ENCODE data around the gene PCDH1.
"Not testable (repeated sequence)": the region's sequence is repeated elsewhere in the genome, so short reads cannot be mapped to it uniquely, and the experiment has no call there.

PCDH1 gene

GRCh38 chr5:141832131-141832530, 46.1 kb downstream of the PCDH1 start:
- DNase-seq (ENCODE audit: low read depth), result no peak

GRCh38 chr5:141828162-141828561, 50.0 kb downstream of the PCDH1 start:
- no peak for DNase-seq (ENCODE audit: low read depth)

- DNase-seq (ENCODE audit: low read depth), result no peak
These were observed 51.5 kb downstream of the PCDH1 start for GRCh38 chr5:141826674-141827073.

DNA sequence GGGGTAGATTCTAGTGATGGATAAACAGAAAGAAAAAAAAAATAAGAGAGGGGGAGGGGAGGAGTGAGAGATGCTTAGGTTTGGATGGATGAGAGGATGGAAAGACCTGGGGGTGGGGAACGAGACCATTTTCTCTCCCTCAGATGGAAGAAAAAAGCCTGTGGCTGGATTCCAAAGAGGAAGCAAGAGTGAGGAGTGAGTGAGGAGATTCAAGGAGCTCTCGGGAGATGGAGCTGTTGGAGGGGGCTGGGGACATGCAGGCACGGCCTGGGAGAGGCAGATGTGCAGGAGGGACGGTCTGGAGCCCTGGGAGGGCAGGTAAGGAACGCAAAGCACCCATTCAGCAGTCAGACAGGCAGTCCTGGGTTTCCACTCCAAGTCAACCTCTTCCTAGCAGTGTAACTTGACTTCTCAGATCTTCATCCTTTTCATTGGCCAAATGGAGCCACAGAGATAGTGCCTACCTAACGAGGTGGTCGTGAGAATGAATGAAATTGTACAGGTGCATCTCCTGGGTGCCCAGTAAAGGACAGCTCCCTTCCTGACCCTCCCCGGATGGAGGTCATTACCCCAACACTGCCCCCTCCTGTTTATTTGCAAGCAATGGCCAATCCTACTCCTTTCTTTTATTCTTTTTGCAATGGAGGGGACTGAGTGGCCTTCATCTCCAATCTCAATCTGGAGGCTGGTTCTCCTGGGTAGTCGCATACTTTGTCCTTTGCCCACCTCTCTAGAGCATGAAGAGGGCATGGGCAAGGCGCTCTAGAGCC, 52.2 kb downstream of the PCDH1 start:
- peak; percentile 32 for DNase-seq (ENCODE audit: low read depth)

DNA sequence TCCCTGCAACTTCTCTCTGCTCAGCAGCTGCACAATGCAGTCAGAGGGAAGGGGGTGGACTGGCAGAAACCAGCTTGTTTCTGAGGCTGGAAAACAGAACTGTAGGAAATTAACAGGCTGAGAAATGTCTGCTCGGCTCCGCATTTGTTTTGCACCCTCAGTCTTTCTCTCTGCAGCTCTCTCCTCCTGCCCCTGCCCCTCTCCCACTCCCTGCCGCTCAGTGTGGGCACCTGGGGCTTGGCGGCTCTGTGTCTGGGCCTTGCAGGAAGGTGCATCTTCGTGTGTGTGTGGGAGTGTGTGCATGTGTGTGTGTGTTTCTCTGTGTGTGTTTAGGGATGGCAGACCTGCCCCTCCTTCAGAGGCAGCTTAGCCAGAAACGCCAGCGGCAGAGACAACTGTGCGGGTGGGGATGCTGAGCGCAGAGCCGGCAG, 53.0 kb downstream of the PCDH1 start:
- DNase-seq (ENCODE audit: low read depth), result no peak

DNA sequence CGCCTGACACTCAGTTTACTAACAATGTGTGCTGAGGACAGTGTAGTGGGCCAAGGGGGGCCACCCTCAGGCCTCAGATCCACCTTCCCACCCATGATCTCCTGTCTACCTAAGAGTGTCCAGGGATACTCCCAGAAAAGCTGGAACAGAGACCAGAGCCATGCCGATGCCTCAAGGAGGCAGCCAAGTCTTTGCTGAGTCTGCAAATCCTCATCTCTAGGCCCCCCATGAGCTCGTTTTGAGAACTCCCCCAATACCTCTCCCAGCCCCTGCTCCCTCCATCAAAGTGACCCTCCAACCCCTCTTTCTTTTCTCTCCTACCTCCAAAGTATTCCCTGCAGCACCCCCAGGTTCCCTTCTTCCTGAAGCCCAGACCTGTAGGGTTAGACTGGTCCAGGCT, 53.5 kb downstream of the PCDH1 start:
- DNase-seq (ENCODE audit: low read depth), result no peak

- no peak for DNase-seq (ENCODE audit: low read depth)
These were observed 55.2 kb downstream of the PCDH1 start for GRCh38 chr5:141823056-141823455.

DNA sequence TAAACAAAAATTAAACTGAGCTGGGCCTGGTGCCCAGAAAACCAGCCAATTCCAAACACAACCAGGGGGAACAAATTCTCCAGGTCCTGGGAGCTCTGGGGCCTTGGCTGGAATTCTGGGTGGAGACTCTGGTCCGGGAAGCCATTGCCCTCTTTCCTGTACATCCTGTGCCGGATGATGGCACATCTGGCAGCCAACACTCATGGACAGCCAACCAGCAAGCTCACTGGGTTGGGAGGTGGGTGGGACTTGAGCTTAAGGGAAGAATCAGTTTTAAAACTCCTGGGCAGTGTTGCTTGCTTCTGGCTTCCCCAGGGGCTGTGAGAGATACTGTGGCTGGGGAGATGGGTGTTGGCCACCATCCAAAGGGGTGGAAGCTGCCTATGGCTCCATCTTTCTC, 56.1 kb downstream of the PCDH1 start:
- no peak for DNase-seq (ENCODE audit: low read depth)

GRCh38 chr5:141821430-141821925, 56.7 kb downstream of the PCDH1 start:
- DNase-seq (ENCODE audit: low read depth), result peak; percentile 66

- DNase-seq (ENCODE audit: low read depth), result not testable (repeated sequence)
These were observed 57.5 kb downstream of the PCDH1 start for GRCh38 chr5:141820686-141821085.

DNA sequence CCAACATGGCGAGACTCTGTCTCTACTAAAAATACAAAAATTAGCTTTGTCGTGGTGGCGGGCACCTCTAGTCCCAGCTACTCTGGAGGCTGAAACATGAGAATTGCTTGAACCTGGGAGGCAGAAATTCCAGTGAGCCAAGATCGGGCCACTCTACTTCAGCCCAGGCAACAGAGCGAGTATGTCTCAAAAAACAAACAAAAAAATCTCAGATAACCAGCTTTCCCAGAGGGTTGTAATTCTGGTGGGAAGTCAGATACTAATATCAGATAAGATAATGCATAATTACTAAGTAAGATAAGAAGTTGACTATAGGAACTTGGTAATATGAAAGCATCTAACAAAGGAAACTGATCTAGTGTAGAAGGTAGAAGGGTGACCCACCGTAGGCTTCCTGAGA, 60.6 kb downstream of the PCDH1 start:
- DNase-seq (ENCODE audit: low read depth), result no peak

DNA sequence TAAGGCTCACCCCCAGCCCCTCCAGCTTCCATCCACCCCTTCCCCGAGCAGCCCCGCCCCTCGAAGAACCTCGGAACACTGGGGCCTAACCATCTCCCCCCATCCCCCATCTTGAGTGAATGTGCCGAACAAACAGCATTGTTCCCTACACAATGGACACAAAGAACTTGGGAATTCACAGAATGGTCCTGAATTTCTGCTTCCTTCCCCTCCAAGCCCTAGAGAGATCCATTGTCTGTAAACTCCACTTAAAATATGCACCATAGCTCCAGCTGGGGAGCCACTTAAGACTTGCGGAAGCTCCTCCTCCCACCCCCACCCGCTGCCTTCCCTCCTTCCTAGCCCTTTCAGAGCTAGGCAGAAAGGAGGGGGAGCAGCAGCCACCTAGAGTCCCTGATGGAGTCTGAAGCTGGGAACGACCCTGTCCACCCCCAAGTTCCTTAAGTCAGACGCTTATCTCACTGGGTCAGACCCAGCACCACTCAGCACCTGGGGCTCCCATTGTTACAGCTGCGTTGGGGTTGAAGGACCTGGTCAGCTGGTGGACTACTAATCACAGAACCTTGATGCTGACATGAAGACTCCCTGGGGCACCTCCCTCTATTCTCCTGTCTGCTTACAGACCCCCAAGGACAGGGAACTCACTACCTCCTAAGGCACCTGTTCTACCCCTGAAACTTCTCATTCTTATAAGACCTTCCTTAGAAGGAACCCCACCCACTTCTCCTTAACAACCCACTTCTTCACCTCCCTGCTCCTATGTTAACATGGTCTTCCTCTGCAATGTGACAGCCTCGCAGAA, 61.4 kb downstream of the PCDH1 start:
- DNase-seq (ENCODE audit: low read depth), result no peak

- no peak for DNase-seq (ENCODE audit: low read depth)
These were observed 62.4 kb downstream of the PCDH1 start for GRCh38 chr5:141815796-141816180.

DNA sequence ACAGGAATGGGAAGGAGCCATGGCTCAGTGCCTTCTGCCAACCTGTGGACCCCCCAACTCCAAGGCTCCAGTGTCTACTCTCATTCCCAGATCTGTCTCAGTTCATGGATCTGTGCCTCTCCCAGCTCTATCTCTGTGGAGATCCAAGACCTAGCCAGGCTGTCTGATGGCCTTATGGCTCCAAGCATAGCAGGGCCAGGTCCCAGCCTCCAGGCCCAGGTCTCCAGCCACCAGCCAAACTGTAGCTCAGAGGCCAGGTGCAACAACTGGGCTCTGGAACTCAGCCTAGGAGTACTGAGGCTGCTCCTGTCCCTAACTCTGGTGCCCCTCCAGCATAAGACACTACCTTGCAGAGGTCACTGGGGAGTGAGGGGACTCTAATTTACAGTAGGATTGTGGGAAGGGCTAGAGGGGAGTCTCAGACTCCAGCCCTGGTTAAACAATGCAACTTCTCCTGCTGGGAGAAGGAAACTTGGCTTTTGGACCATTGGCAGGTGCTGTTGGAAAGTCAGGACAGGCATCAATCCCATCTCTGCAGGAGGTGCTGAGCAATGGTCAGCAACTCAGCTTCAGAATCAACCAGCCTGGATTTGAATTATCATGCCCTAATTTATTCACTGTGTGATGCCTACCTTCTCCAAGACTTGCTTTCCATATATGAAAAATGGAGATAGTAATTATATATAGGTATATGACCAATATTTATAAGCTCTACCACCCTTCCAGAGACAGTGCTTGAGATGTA, 63.0 kb downstream of the PCDH1 start:
- DNase-seq (ENCODE audit: low read depth), result no peak

- DNase-seq (ENCODE audit: low read depth), result peak; percentile 57
These were observed 63.9 kb downstream of the PCDH1 start for GRCh38 chr5:141814064-141814964.

GRCh38 chr5:141812512-141812911, 65.7 kb downstream of the PCDH1 start:
- no peak for DNase-seq (ENCODE audit: low read depth)

- DNase-seq (ENCODE audit: low read depth), result peak; percentile 54
These were observed 66.7 kb downstream of the PCDH1 start for GRCh38 chr5:141811287-141812155.

- no peak for DNase-seq (ENCODE audit: low read depth)
These were observed 67.5 kb downstream of the PCDH1 start for GRCh38 chr5:141810702-141811101.

- DNase-seq (ENCODE audit: low read depth), result no peak
These were observed 68.7 kb downstream of the PCDH1 start for GRCh38 chr5:141809380-141810096.

DNA sequence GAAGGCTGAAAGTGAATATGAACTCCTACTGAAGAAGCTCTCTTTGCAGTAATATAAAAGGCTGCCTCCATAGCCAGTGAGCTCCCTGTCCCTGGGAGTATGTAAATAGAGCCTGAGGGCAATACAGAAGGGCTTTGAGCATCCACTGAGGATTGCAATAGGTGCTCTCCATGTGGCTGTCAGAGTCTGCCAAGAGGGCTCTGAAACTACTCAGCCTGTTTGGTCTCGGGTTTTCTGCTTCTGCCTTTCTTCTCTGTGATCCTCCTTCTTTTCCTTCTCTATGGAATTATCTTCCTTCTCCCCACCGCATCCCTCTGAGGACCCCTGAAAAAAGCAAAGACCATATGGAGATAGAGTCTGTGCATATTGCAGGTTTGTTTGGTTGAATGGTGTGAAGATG, 69.4 kb downstream of the PCDH1 start:
- DNase-seq (ENCODE audit: low read depth), result no peak

Data from ELR (cell line).